OCI-LY1 (cell line): Measurements from ENCODE around the gene SLC25A34.

Experiments
- H2AFZ ChIP-seq: fragments of 200-600 bp; sonication (generic), shearing (Covaris generic); 2 replicates; pipeline ENCODE4 v1.6.0; 2014; ENCODE audit warnings: antibody characterized with exemption, mild to moderate bottlenecking, low read length
- H3F3A ChIP-seq: fragments of 200-600 bp; sonication (generic), shearing (Covaris generic); 2 replicates; pipeline ENCODE4 v1.6.0; 2014; ENCODE audit warnings: mild to moderate bottlenecking, antibody characterized with exemption, low read length, moderate library complexity; ENCODE audit not compliant: insufficient read depth
- H3K27ac ChIP-seq: fragments of 200-600 bp; sonication (generic); 2 replicates; pipeline ENCODE4 v1.5.1; 2014; ENCODE audit warnings: low read length, mixed run types, mild to moderate bottlenecking, low read depth; ENCODE audit not compliant: poor library complexity, severe bottlenecking
- H3K27me3 ChIP-seq: fragments of 200-600 bp; sonication (generic); 2 replicates; pipeline ENCODE4 v1.6.0; 2014; ENCODE audit warnings: antibody characterized with exemption, mild to moderate bottlenecking, low read length, moderate library complexity; ENCODE audit not compliant: insufficient read depth
- H3K36me3 ChIP-seq: fragments of 200-600 bp; sonication (generic); 2 replicates; pipeline ENCODE4 v1.6.1; 2014; ENCODE audit warnings: mild to moderate bottlenecking, antibody characterized with exemption, low read length, moderate library complexity, mixed read lengths; ENCODE audit not compliant: insufficient read depth
- H3K4me1 ChIP-seq: fragments of 200-600 bp; sonication (generic); 2 replicates; pipeline ENCODE4 v1.5.1; 2014; ENCODE audit warnings: mild to moderate bottlenecking, low read length, moderate library complexity; ENCODE audit not compliant: insufficient read depth, severe bottlenecking
- H3K4me2 ChIP-seq: fragments of 200-600 bp; sonication (generic), shearing (Covaris generic); 2 replicates; pipeline ENCODE4 v1.6.1; 2014; ENCODE audit warnings: low read length
- H3K4me3 ChIP-seq: fragments of 200-600 bp; sonication (generic); 2 replicates; pipeline ENCODE4 v1.5.1; 2014; ENCODE audit warnings: low read length, low read depth, mild to moderate bottlenecking, mixed read lengths; ENCODE audit not compliant: poor library complexity, severe bottlenecking
- H3K79me2 ChIP-seq: fragments of 200-600 bp; shearing (Covaris generic); 2 replicates; pipeline ENCODE4 v1.6.1; 2016; ENCODE audit warnings: mixed run types, low read length, mixed read lengths; ENCODE audit not compliant: insufficient read depth
- H3K9ac ChIP-seq: fragments of 200-600 bp; sonication (generic), shearing (Covaris generic); 2 replicates; pipeline ENCODE4 v1.6.1; 2014; ENCODE audit warnings: mild to moderate bottlenecking, low read length, mixed read lengths
- H3K9me2 ChIP-seq: fragments of 200-600 bp; sonication (generic), shearing (Covaris generic); 2 replicates; pipeline ENCODE4 v1.6.1; 2014; ENCODE audit warnings: low read depth, mild to moderate bottlenecking, low read length, mixed read lengths
- H3K9me3 ChIP-seq: fragments of 200-600 bp; shearing (Covaris generic); 2 replicates; pipeline ENCODE4 v1.6.1; 2014; ENCODE audit warnings: low read length, mixed read lengths
- H4K20me1 ChIP-seq: fragments of 200-600 bp; sonication (generic), shearing (Covaris generic); 2 replicates; pipeline ENCODE4 v1.6.0; 2016; ENCODE audit warnings: mild to moderate bottlenecking, low read length; ENCODE audit not compliant: insufficient read depth
- EZH2 ChIP-seq: fragments of 200-600 bp; sonication (generic), shearing (Covaris generic); IDR thresholded peaks from 2 replicates; pipeline ENCODE4 v1.8.0; 2017; ENCODE audit warnings: borderline replicate concordance, mixed run types, mild to moderate bottlenecking, antibody characterized with exemption, low read length, moderate library complexity, mixed read lengths
- TF ChIP-seq, protein P1 (sequence below): fragments of 200-600 bp; sonication (generic), shearing (Covaris generic); IDR thresholded peaks from 2 replicates; pipeline ENCODE4 v1.5.1; 2017; ENCODE audit warnings: mild to moderate bottlenecking, antibody characterized with exemption, low read length, moderate library complexity, mixed read lengths

The SLC25A34 gene

DNA sequence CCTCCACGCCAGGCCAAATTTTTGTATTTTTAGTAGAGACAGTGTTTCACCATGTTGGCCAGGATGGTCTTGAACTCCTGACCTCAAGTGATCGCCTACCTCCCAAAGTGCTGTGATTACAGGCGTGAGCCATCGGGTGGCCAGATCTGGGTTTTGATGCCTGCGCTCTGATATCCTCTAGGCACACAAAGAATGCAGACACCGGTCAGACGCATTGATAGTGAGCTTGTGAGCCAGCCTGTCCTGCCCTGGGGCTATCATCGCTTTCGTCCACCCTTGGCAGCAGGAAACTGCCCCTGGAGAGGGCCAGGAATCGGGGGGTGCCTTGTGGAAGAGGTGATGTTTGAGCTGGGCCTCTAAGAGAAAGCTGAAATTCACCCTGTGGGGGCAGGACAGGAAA is 26.5 kb downstream of the SLC25A34 start:
- Histone ChIP-seq H3K9me2 (no peaks in the 10 kb centered on the region), H3K9me3 (no peaks in the 10 kb centered on the region), H3F3A (no peaks in the 10 kb centered on the region), H3K9ac (no peak overlapping the region), H3K4me2 (no peak overlapping the region), H3K4me1 (no peaks in the 10 kb centered on the region), H3K36me3 (no peaks in the 10 kb centered on the region), H2AFZ (no peak overlapping the region), H3K27ac (no peak overlapping the region), H3K4me3 (no peak overlapping the region), H4K20me1 (no peaks in the 10 kb centered on the region), H3K27me3 (peaks cover 12% of the 10 kb centered on the region), H3K79me2 (no peaks in the 10 kb centered on the region)
- TF ChIP-seq EZH2: no peak
- TF ChIP-seq, protein P1, sequence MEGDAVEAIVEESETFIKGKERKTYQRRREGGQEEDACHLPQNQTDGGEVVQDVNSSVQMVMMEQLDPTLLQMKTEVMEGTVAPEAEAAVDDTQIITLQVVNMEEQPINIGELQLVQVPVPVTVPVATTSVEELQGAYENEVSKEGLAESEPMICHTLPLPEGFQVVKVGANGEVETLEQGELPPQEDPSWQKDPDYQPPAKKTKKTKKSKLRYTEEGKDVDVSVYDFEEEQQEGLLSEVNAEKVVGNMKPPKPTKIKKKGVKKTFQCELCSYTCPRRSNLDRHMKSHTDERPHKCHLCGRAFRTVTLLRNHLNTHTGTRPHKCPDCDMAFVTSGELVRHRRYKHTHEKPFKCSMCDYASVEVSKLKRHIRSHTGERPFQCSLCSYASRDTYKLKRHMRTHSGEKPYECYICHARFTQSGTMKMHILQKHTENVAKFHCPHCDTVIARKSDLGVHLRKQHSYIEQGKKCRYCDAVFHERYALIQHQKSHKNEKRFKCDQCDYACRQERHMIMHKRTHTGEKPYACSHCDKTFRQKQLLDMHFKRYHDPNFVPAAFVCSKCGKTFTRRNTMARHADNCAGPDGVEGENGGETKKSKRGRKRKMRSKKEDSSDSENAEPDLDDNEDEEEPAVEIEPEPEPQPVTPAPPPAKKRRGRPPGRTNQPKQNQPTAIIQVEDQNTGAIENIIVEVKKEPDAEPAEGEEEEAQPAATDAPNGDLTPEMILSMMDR: no peak

DNA sequence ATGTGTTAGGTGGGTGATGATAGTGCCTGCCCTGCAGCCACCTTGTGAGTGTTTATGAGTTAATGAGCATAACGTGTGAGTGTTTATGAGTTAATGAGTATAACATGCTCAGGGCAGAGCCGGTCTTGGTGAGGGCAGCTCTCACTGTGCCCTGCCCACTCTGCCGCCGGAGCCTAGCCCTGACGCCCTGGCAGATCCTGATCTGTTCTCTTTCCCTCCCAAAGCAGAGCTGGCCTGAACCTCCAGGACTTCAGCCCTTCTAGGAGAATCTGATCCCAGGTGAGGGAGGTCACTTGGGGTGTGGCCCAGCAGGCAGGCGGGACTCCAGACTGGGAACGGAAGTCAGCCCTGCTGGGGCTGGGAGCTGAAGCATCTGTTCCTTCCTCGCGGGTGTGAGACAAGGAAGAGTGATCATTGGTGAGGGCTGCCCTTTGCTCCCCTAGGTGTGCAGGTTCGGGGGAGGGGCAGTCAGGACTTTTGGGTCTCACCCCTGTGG is 28.3 kb downstream of the SLC25A34 start:
- H3K27me3 ChIP-seq: peaks cover 12% of the 10 kb centered on the region
- no peak overlapping the region for H3K27ac ChIP-seq
- no peaks in the 10 kb centered on the region for H3K9me2 ChIP-seq
- no peaks in the 10 kb centered on the region for H3K36me3 ChIP-seq
- no peak overlapping the region for H3K9ac ChIP-seq
- no peaks in the 10 kb centered on the region for H3K4me1 ChIP-seq
- TF ChIP-seq, protein P1: no peak
- TF ChIP-seq EZH2: no peak
- no peak overlapping the region for H3K4me3 ChIP-seq
- no peaks in the 10 kb centered on the region for H3K79me2 ChIP-seq
- no peaks in the 10 kb centered on the region for H4K20me1 ChIP-seq
- no peak overlapping the region for H2AFZ ChIP-seq
- no peaks in the 10 kb centered on the region for H3K9me3 ChIP-seq
- H3F3A ChIP-seq: no peaks in the 10 kb centered on the region
- H3K4me2 ChIP-seq: no peak overlapping the region

DNA sequence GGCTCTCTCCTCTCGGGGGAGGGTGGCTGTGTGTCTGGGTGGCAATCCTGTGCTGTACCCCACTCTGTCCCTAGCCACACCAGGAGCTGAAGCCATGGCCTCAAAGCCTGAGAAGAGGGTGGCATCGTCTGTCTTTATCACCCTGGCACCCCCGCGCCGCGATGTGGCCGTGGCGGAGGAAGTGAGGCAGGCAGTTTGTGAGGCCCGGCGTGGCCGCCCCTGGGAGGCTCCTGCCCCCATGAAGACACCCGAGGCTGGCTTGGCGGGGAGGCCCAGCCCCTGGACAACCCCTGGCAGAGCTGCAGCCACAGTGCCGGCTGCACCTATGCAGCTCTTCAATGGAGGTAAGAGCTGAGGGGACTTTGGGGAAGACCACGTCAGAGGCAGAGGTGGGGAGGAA is 28.8 kb downstream of the SLC25A34 start:
- Histone ChIP-seq H3K9ac (no peak overlapping the region), H3K4me2 (no peak overlapping the region)
- TF ChIP-seq, protein P1: no peak
- no peak for TF ChIP-seq EZH2

More for the DNA sequence above, 28.8 kb downstream of the SLC25A34 start:
- Histone ChIP-seq H3K9me3 (no peaks in the 10 kb centered on the region), H3K27ac (no peak overlapping the region), H2AFZ (no peak overlapping the region), H3K27me3 (peaks cover 12% of the 10 kb centered on the region), H3K9me2 (no peaks in the 10 kb centered on the region), H3K36me3 (no peaks in the 10 kb centered on the region), H3K79me2 (no peaks in the 10 kb centered on the region), H3K4me1 (no peaks in the 10 kb centered on the region), H3F3A (no peaks in the 10 kb centered on the region), H4K20me1 (no peaks in the 10 kb centered on the region), H3K4me3 (no peak overlapping the region)
